CD4-positive, alpha-beta T cell treated with Interleukin-6 at 100 ng/mL for 8 hours (primary cell): ENCODE measurements around the gene ATP13A4.

ENCODE experiments used
- DNase-seq: peaks from one replicate; pipeline ENCODE4 v3.0.0-alpha.2; 2020; ENCODE audit warnings: mixed read lengths, low spot score

Gene ATP13A4

GRCh38 chr3:193491026-193491425 lies 63.7 kb downstream of the ATP13A4 start:
- no peak for DNase-seq

GRCh38 chr3:193490580-193490979 lies 64.1 kb downstream of the ATP13A4 start:
- no peak for DNase-seq

GRCh38 chr3:193489949-193490348 lies 64.7 kb downstream of the ATP13A4 start:
- no peak for DNase-seq

GRCh38 chr3:193488741-193489140 lies 66.0 kb downstream of the ATP13A4 start:
- DNase-seq = no peak

- DNase-seq = no peak
These were observed 70.6 kb downstream of the ATP13A4 start for GRCh38 chr3:193483988-193484539.

GRCh38 chr3:193481436-193481835 lies 73.3 kb downstream of the ATP13A4 start:
- DNase-seq = no peak

- DNase-seq = no peak
These were observed 80.2 kb downstream of the ATP13A4 start for GRCh38 chr3:193474446-193474845.

- DNase-seq = no peak
These were observed 84.0 kb downstream of the ATP13A4 start for GRCh38 chr3:193470710-193471109.

GRCh38 chr3:193465992-193466608 lies 88.6 kb downstream of the ATP13A4 start:
- DNase-seq = no peak

GRCh38 chr3:193464889-193465288 lies 89.8 kb downstream of the ATP13A4 start:
- no peak for DNase-seq

GRCh38 chr3:193457526-193457925 lies 97.2 kb downstream of the ATP13A4 start:
- DNase-seq = no peak

GRCh38 chr3:193452338-193452737 lies 102.4 kb downstream of the ATP13A4 start:
- no peak for DNase-seq

GRCh38 chr3:193451902-193452301 lies 102.8 kb downstream of the ATP13A4 start:
- no peak for DNase-seq

GRCh38 chr3:193446965-193447602 lies 107.6 kb downstream of the ATP13A4 start:
- DNase-seq = no peak

GRCh38 chr3:193439423-193439822 lies 115.3 kb downstream of the ATP13A4 start:
- DNase-seq = no peak

- DNase-seq = no peak
These were observed 135.9 kb downstream of the ATP13A4 start for GRCh38 chr3:193418576-193419373.

GRCh38 chr3:193416629-193417028 lies 138.1 kb downstream of the ATP13A4 start:
- DNase-seq = no peak

- no peak for DNase-seq
These were observed 147.0 kb downstream of the ATP13A4 start for GRCh38 chr3:193407688-193408087.

GRCh38 chr3:193407112-193407511 lies 147.6 kb downstream of the ATP13A4 start:
- no peak for DNase-seq

GRCh38 chr3:193403307-193403706 lies 151.4 kb downstream of the ATP13A4 start:
- no peak for DNase-seq

GRCh38 chr3:193400304-193400703 lies 154.4 kb downstream of the ATP13A4 start:
- no peak for DNase-seq

GRCh38 chr3:193396451-193397244 lies 158.0 kb downstream of the ATP13A4 start:
- no peak for DNase-seq
